Breast epithelium (tissue), 4 donors: ENCODE results near the gene NSUN3. TPM values are rescaled to one million over a fixed set of nuclear protein-coding genes. Genes with fewer than 3 reads are reported as not detected.
"Not testable (repeated sequence)": the region's sequence is repeated elsewhere in the genome, so short reads cannot be mapped to it uniquely, and the experiment has no call there.

ENCODE experiments used
- DNase-seq, 2 donors: peaks; one replicate each; pipeline ENCODE4 v3.0.0-alpha.2; 2019; ENCODE audit warnings: low spot score in 2 of 2
- H3K27ac ChIP-seq, 2 donors: fragments of 200-600 bp; sonication (generic) in 1 of 2; one replicate each; pipeline ENCODE4 v1.5.1; 2016 to 2019; ENCODE audit warnings: mild to moderate bottlenecking in 1 of 2
- H3K27me3 ChIP-seq, 2 donors: fragments of 200-600 bp; sonication (generic) in 1 of 2; one replicate each; pipeline versions ENCODE4 v1.5.1 to v1.6.0; 2017 to 2019; ENCODE audit warnings: control low read depth in 1 of 2, mild to moderate bottlenecking in 1 of 2
- H3K36me3 ChIP-seq: fragments of 200-600 bp; one replicate; pipeline ENCODE4 v1.5.1; 2019
- H3K4me1 ChIP-seq, 2 donors: fragments of 200-600 bp; sonication (generic); one replicate each; pipeline ENCODE4 v1.5.1; 2016 to 2019; ENCODE audit warnings: control low read depth in 1 of 2
- H3K4me3 ChIP-seq, 3 donors: fragments of 200-600 bp; sonication (generic); 1 replicate in 2 of 3; 2 replicates in 1 of 3; pipeline ENCODE4 v1.5.1; 2016 to 2019; ENCODE audit warnings: mild to moderate bottlenecking in 3 of 3, moderate library complexity in 2 of 3
- H3K9me3 ChIP-seq, 2 donors: fragments of 200-600 bp; sonication (generic) in 1 of 2; one replicate each; pipeline ENCODE4 v1.5.1; 2016 to 2019; ENCODE audit warnings: control low read depth in 1 of 2
- POLR2A ChIP-seq: fragments of 450-650 bp; IDR thresholded peaks from one replicate; pipeline ENCODE4 v1.6.1; 2016; ENCODE audit warnings: antibody characterized with exemption, mild to moderate bottlenecking, moderate library complexity
- POLR2AphosphoS5 ChIP-seq, 3 donors: sonication (generic); formaldehyde crosslinking; IDR thresholded peaks; one replicate each; pipeline ENCODE4 v1.6.1; 2017; ENCODE audit warnings: antibody characterized with exemption in 3 of 3
- intact Hi-C: fragments of 100-400 bp; cut with DNase I; formaldehyde crosslinking; loops from one replicate; pipeline ENCODE4 v1.15.1; 2023; ENCODE audit warnings: low total_unique reads
- total RNA-seq, 3 donors: library from RNA; depleted of rRNA; stranded (reverse); fragments of >200 nt; gene quantifications; one replicate each; pipeline ENCODE4 v1.1.0, GENCODE V29; 2016
- TF ChIP-seq, protein P1 (sequence below), 3 donors: fragments of 450-650 bp; IDR thresholded peaks; one replicate each; pipeline ENCODE4 v1.5.1; 2016 to 2017; ENCODE audit warnings: antibody characterized with exemption in 3 of 3, mild to moderate bottlenecking in 3 of 3, moderate library complexity in 3 of 3

The NSUN3 gene
- total RNA-seq, 3 donors from 2014 or later = 7.4 to 21.4 (median 14.1) TPM

DNA sequence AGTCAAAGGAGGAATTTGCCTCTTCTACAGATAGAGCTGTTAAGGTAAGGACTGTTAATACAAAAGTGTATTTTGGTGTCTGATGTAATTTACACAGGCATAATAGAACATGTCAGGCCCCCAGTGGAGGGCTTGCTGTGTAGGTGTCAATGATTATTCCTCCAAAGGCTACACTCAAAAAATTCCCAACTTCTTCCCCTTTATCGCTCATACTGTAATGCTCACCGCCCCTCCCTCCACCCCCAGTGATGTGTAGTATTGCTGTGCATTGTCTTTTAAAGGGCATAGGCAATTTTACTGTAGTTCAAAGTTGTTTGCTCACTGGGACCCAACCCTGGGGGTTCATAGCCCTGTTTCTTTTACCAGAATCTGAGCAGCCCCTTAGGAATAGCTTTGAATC lies 32.2 kb downstream of the NSUN3 start:
- Histone ChIP-seq H3K4me1 (no peaks in the 10 kb centered on the region), H3K36me3 (no peaks in the 10 kb centered on the region), H3K4me3 (no peak overlapping the region), H3K27me3 (no peaks in the 10 kb centered on the region), H3K27ac (no peak overlapping the region), H3K9me3 (no peaks in the 10 kb centered on the region)
- intact Hi-C loops = no loop called here
- no peak for DNase-seq
- TF ChIP-seq, protein P1, sequence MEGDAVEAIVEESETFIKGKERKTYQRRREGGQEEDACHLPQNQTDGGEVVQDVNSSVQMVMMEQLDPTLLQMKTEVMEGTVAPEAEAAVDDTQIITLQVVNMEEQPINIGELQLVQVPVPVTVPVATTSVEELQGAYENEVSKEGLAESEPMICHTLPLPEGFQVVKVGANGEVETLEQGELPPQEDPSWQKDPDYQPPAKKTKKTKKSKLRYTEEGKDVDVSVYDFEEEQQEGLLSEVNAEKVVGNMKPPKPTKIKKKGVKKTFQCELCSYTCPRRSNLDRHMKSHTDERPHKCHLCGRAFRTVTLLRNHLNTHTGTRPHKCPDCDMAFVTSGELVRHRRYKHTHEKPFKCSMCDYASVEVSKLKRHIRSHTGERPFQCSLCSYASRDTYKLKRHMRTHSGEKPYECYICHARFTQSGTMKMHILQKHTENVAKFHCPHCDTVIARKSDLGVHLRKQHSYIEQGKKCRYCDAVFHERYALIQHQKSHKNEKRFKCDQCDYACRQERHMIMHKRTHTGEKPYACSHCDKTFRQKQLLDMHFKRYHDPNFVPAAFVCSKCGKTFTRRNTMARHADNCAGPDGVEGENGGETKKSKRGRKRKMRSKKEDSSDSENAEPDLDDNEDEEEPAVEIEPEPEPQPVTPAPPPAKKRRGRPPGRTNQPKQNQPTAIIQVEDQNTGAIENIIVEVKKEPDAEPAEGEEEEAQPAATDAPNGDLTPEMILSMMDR (IDR thresholded peaks at IDR 0.05) = no peak
- TF ChIP-seq POLR2A (no peak), POLR2AphosphoS5 (IDR thresholded peaks at IDR 0.05) (no peak)

DNA sequence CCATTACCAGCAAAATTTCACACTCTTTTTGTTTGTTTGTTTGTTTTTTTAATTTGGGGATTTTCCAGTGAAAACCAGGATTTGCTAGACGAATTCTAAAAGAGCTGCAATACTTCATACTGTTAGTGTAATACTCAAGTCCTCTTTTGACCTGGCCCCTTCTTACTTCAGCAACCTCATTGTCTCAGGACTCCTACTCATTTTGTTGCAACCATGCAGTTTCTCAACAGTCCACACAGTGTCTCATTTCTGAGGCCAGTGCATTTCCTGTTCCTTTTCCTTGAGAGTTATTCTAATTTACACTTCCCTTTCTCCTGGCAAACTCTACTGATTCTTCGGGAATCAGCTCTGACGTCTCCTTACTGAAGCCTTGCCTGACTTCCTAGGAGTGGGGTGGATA lies 35.6 kb downstream of the NSUN3 start:
- H3K27ac ChIP-seq = no peak overlapping the region
- no peaks in the 10 kb centered on the region for H3K36me3 ChIP-seq
- intact Hi-C loops = no loop called here
- H3K4me1 ChIP-seq = no peaks in the 10 kb centered on the region
- H3K4me3 ChIP-seq = no peak overlapping the region
- no peaks in the 10 kb centered on the region for H3K9me3 ChIP-seq
- no peaks in the 10 kb centered on the region for H3K27me3 ChIP-seq
- no peak for TF ChIP-seq POLR2AphosphoS5 (IDR thresholded peaks at IDR 0.05)
- TF ChIP-seq, protein P1 (IDR thresholded peaks at IDR 0.05) = no peak
- TF ChIP-seq POLR2A = no peak
- no peak for DNase-seq

DNA sequence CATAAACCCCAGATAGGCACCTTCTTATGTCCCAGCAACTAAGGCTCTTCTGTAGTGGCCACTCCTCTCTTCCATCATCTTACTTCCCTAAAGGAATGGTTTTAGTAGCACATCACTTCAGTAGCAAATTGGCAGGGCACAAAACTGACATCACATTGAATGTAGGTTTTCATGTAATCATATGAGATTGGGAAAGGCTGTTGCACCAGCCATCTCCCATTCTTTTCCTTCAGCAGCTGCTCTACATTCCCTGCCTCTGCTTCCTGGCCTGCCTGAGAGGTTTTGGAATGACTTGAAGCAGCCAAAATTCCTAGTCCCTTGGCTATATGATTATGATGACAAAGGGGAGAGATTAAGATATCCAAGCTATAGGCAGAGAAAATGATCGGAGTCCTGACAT lies 36.5 kb downstream of the NSUN3 start:
- Histone ChIP-seq H3K36me3 (no peaks in the 10 kb centered on the region), H3K27ac (no peak overlapping the region), H3K9me3 (no peaks in the 10 kb centered on the region), H3K4me1 (no peaks in the 10 kb centered on the region), H3K27me3 (no peaks in the 10 kb centered on the region), H3K4me3 (no peak overlapping the region)
- TF ChIP-seq POLR2AphosphoS5 (IDR thresholded peaks at IDR 0.05) (no peak), POLR2A (no peak)
- TF ChIP-seq, protein P1 (IDR thresholded peaks at IDR 0.05) = no peak
- no peak for DNase-seq
- intact Hi-C loops = no loop called here

DNA sequence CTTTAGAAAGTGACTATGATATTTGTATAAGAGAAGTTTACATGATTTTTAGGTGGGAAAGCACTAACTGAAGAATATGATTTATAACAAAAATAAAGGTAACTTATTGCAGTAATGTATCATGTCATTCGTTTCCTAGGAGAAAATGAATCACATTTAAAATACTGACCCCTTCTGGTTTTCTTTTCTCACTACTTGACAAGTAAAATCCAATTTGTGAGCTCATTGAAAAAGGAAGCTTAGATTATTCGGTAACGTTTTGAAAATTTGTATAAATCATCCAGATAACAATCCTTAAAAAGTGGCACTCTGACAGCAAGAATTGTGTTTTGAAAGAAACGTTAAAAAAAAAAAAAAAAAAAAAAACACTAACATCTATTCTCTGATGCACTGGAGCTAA lies 39.0 kb downstream of the NSUN3 start:
- Histone ChIP-seq H3K9me3 (no peaks in the 10 kb centered on the region), H3K36me3 (no peaks in the 10 kb centered on the region), H3K27me3 (no peaks in the 10 kb centered on the region), H3K4me1 (no peaks in the 10 kb centered on the region), H3K4me3 (no peak overlapping the region), H3K27ac (no peak overlapping the region)
- no peak for DNase-seq
- intact Hi-C loops = no loop called here
- no peak for TF ChIP-seq POLR2A
- no peak for TF ChIP-seq POLR2AphosphoS5 (IDR thresholded peaks at IDR 0.05)
- TF ChIP-seq, protein P1 (IDR thresholded peaks at IDR 0.05) = no peak

DNA sequence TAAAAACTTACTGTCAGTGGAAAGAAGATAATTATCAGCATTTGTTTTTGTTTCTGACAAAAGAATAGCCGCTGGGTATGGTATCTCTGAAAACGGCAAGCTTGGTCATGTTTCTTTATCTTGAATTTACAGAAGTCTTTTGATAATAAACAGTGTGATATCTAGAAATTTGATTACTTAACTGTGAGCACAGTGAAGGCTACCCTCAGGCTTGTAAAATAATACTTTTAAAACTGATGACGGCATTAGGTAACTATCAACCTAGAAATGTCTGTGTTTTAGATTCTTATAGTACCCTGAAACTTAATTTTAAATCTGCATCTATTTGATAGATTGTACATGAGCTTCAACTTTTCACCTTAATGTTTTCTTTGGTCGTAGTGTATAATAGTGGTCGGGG lies 43.4 kb downstream of the NSUN3 start:
- Histone ChIP-seq H3K4me3 (no peak overlapping the region), H3K27me3 (no peaks in the 10 kb centered on the region), H3K27ac (no peak overlapping the region), H3K36me3 (no peaks in the 10 kb centered on the region), H3K4me1 (no peaks in the 10 kb centered on the region), H3K9me3 (no peaks in the 10 kb centered on the region)
- DNase-seq = no peak
- intact Hi-C loops = no loop called here
- TF ChIP-seq, protein P1 (IDR thresholded peaks at IDR 0.05) = no peak
- TF ChIP-seq POLR2AphosphoS5 (IDR thresholded peaks at IDR 0.05) (no peak), POLR2A (no peak)

DNA sequence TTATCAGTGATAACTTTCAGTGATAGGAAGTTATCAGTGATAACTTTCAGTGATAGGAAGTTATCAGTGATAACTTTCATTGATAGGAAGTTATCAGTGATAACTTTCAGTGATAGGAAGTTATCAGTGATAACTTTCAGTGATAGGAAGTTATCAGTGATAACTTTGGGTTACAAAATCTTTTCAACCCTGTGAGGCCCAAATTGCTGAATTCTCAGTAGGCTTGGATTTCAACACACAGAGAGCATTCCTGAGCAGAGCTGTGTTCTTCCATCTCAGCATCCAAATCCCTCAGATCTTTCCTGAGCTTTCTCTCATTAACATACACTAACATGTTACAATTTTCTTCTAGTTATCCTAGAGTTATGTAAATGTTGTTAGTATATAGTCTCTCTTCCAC lies 47.4 kb downstream of the NSUN3 start:
- H3K4me3 ChIP-seq, DNase-seq, H3K4me1 ChIP-seq, H3K9me3 ChIP-seq, intact Hi-C loops, H3K27ac ChIP-seq, H3K27me3 ChIP-seq, H3K36me3 ChIP-seq: not testable (repeated sequence)
